IMR-90 (cell line): ENCODE measurements around the gene NFATC3. TPM values are rescaled to one million over a fixed set of nuclear protein-coding genes. Genes with fewer than 3 reads are reported as not detected.

Source experiments
- ATAC-seq: fragments of 200-7000 bp; cut with Tn5 transposase; 2 replicates; pipeline ENCODE4 v1.9.1; 2020; ENCODE audit warnings: low read depth, mild to moderate bottlenecking, moderate library complexity
- BruUV-seq: library from RNA; stranded (reverse); fragments of 400-500 nt; replicated peaks from 2 replicates; lab custom pipeline; 2021; lab: Mats Ljungman, UMichigan
- CTCF ChIA-PET: fragments of 300-600 bp; formaldehyde crosslinking; extraction: SDS; loops from one replicate; lab custom pipeline; 2021; ENCODE audit warnings: antibody characterized with exemption; lab: Yijun Ruan, JAX
- POLR2A ChIA-PET: fragments of 300-600 bp; sonication (Branson Sonifier 250); formaldehyde crosslinking; loops from one replicate; lab custom pipeline; 2022; ENCODE audit warnings: antibody characterized with exemption; ENCODE audit not compliant: unreplicated experiment; lab: Charles Lee
- DNase-seq: peaks from one replicate; pipeline ENCODE4 v3.0.0; 2013
- H2AFZ ChIP-seq: replicated peaks from 2 replicates; pipeline ENCODE3; 2013; ENCODE audit warnings: low read length, mild to moderate bottlenecking; ENCODE audit not compliant: poor library complexity
- H2AK5ac ChIP-seq: 2 replicates; pipeline ENCODE4 v1.6.1; 2013; ENCODE audit warnings: low read depth, low read length, inconsistent platforms
- H2AK9ac ChIP-seq: replicated peaks from 2 replicates; pipeline ENCODE3; 2013; ENCODE audit warnings: mild to moderate bottlenecking, low read depth, low read length, moderate library complexity; ENCODE audit not compliant: poor library complexity
- H2BK120ac ChIP-seq: 2 replicates; pipeline ENCODE4 v1.6.1; 2013; ENCODE audit warnings: low read depth, low read length, inconsistent platforms
- H2BK15ac ChIP-seq: 3 replicates; pipeline ENCODE4 v1.6.1; 2013; ENCODE audit warnings: low read depth, low read length, inconsistent platforms
- H2BK20ac ChIP-seq: 2 replicates; pipeline ENCODE4 v1.6.1; 2013; ENCODE audit warnings: low read depth, mild to moderate bottlenecking, inconsistent platforms, low read length, moderate library complexity
- H2BK5ac ChIP-seq: 2 replicates; pipeline ENCODE4 v1.6.1; 2013; ENCODE audit warnings: mild to moderate bottlenecking, low read depth, low read length, inconsistent platforms; ENCODE audit not compliant: poor library complexity, severe bottlenecking
- H3K14ac ChIP-seq: replicated peaks from 2 replicates; pipeline ENCODE4 v1.6.1; 2013; ENCODE audit warnings: low read depth, low read length, inconsistent platforms
- H3K18ac ChIP-seq: 2 replicates; pipeline ENCODE4 v1.6.1; 2013; ENCODE audit warnings: low read depth, low read length, control low read depth
- H3K23ac ChIP-seq: 2 replicates; pipeline ENCODE4 v1.6.1; 2013; ENCODE audit warnings: low read depth, low read length, inconsistent platforms
- H3K27ac ChIP-seq: 2 replicates; pipeline ENCODE4 v1.5.1; 2013; ENCODE audit warnings: mild to moderate bottlenecking, control low read depth, low read length; ENCODE audit not compliant: insufficient read depth
- H3K27me3 ChIP-seq: 2 replicates; pipeline ENCODE4 v1.6.1; 2013; ENCODE audit warnings: low read length; ENCODE audit not compliant: control insufficient read depth, insufficient read depth
- H3K36me3 ChIP-seq: 2 replicates; pipeline ENCODE4 v1.6.1; 2013; ENCODE audit warnings: low read length, mixed read lengths; ENCODE audit not compliant: control insufficient read depth, insufficient read depth
- H3K4ac ChIP-seq: 2 replicates; pipeline ENCODE4 v1.6.1; 2013; ENCODE audit warnings: low read depth, low read length, inconsistent platforms
- H3K4me1 ChIP-seq: 2 replicates; pipeline ENCODE4 v1.6.1; 2013; ENCODE audit warnings: low read length, mixed read lengths; ENCODE audit not compliant: control insufficient read depth, insufficient read depth
- H3K4me2 ChIP-seq: 2 replicates; pipeline ENCODE4 v1.6.1; 2013; ENCODE audit warnings: low read depth, mild to moderate bottlenecking, control low read depth, low read length, moderate library complexity
- H3K4me3 ChIP-seq: 2 replicates; pipeline ENCODE4 v1.5.1; 2013; ENCODE audit warnings: low read depth, mild to moderate bottlenecking, control low read depth, low read length, moderate library complexity; ENCODE audit not compliant: insufficient read depth
- H3K56ac ChIP-seq: 2 replicates; pipeline ENCODE4 v1.6.1; 2013; ENCODE audit warnings: low read length, inconsistent platforms; ENCODE audit not compliant: insufficient read depth; ENCODE audit errors: extremely low read depth
- H3K79me1 ChIP-seq, 2 experiments: 2 replicates each; pipeline ENCODE4 v1.6.1; 2013; ENCODE audit warnings: low read length in 2 of 2, inconsistent platforms in 1 of 2, low read depth in 1 of 2
- H3K9ac ChIP-seq: 2 replicates; pipeline ENCODE4 v1.6.1; 2013; ENCODE audit warnings: low read depth, low read length, control low read depth
- H3K9me1 ChIP-seq: 2 replicates; pipeline ENCODE4 v1.6.1; 2013; ENCODE audit warnings: low read length, inconsistent platforms; ENCODE audit not compliant: insufficient read depth
- H3K9me3 ChIP-seq: 2 replicates; pipeline ENCODE4 v1.6.1; 2013; ENCODE audit warnings: low read length; ENCODE audit not compliant: control insufficient read depth, insufficient read depth
- H4K20me1 ChIP-seq: 2 replicates; pipeline ENCODE4 v1.6.1; 2013; ENCODE audit warnings: low read length, inconsistent platforms; ENCODE audit not compliant: insufficient read depth
- H4K5ac ChIP-seq: 2 replicates; pipeline ENCODE4 v1.6.1; 2013; ENCODE audit warnings: mild to moderate bottlenecking, low read depth, low read length, control low read depth
- H4K8ac ChIP-seq, 2 experiments: 2 replicates each; pipeline ENCODE4 v1.6.1; 2013; ENCODE audit warnings: low read depth in 2 of 2, low read length in 2 of 2, control low read depth in 1 of 2, inconsistent platforms in 1 of 2
- H4K91ac ChIP-seq: 2 replicates; pipeline ENCODE4 v1.6.1; 2013; ENCODE audit warnings: low read depth, low read length, inconsistent platforms; ENCODE audit not compliant: insufficient read depth
- BHLHE40 ChIP-seq: fragments of 150-350 bp; IDR thresholded peaks from 2 replicates; pipeline ENCODE4 v1.6.1; 2016; ENCODE audit warnings: mild to moderate bottlenecking, low read depth, low read length
- CHD1 ChIP-seq: IDR thresholded peaks from 2 replicates; pipeline ENCODE4 v1.6.1; 2012; ENCODE audit warnings: low read depth, low read length, improper control_type of control experiment
- CTCF ChIP-seq: conservative IDR thresholded peaks from 2 replicates; pipeline ENCODE4 v1.5.1; 2012; ENCODE audit warnings: mild to moderate bottlenecking, low read depth, low read length, improper control_type of control experiment
- ELK1 ChIP-seq: fragments of 150-350 bp; IDR thresholded peaks from 2 replicates; pipeline ENCODE4 v1.6.1; 2016; ENCODE audit warnings: low read depth, mild to moderate bottlenecking, low read length, moderate library complexity, borderline replicate concordance
- FOS ChIP-seq: fragments of 150-350 bp; IDR thresholded peaks from 2 replicates; pipeline ENCODE4 v1.6.1; 2016; ENCODE audit warnings: low read depth, low read length
- MAFK ChIP-seq: IDR thresholded peaks from 2 replicates; pipeline ENCODE4 v1.6.1; 2012; ENCODE audit warnings: low read depth, low read length, improper control_type of control experiment
- MAZ ChIP-seq: IDR thresholded peaks from 2 replicates; pipeline ENCODE4 v1.6.1; 2012; ENCODE audit warnings: low read depth, mild to moderate bottlenecking, low read length, improper control_type of control experiment, moderate library complexity, borderline replicate concordance
- MXI1 ChIP-seq: IDR thresholded peaks from 2 replicates; pipeline ENCODE4 v1.6.1; 2012; ENCODE audit warnings: low read depth, mild to moderate bottlenecking, low read length, moderate library complexity, borderline replicate concordance
- NFE2L2 ChIP-seq: fragments of 150-350 bp; IDR thresholded peaks from 2 replicates; pipeline ENCODE4 v1.6.1; 2016; ENCODE audit warnings: low read depth, mild to moderate bottlenecking, low read length
- RAD21 ChIP-seq: IDR thresholded peaks from 2 replicates; pipeline ENCODE4 v1.6.1; 2012; ENCODE audit warnings: low read length, improper control_type of control experiment
- RCOR1 ChIP-seq: IDR thresholded peaks from 2 replicates; pipeline ENCODE4 v1.6.1; 2012; ENCODE audit warnings: mild to moderate bottlenecking, low read length, improper control_type of control experiment; ENCODE audit not compliant: insufficient replicate concordance
- SMC3 ChIP-seq: fragments of 150-350 bp; IDR thresholded peaks from 2 replicates; pipeline ENCODE4 v1.6.1; 2016; ENCODE audit warnings: low read depth, mild to moderate bottlenecking, antibody characterized with exemption, low read length, moderate library complexity
- USF2 ChIP-seq: fragments of 150-350 bp; IDR thresholded peaks from 2 replicates; pipeline ENCODE4 v1.6.1; 2017; ENCODE audit warnings: mild to moderate bottlenecking, antibody characterized with exemption, low read length, low read depth
- WGBS, 2 experiments: methylation state at CpG; one replicate each; pipeline versions ENCODE4 v1.1.5 to v1.1.7; 2013; ENCODE audit warnings: missing lambda C conversion rate in 2 of 2; ENCODE audit not compliant: insufficient read length in 1 of 2; ENCODE audit errors: extremely low coverage in 2 of 2; 5-methylcytosine and 5-hydroxymethylcytosine counted together
- dilution Hi-C: fragments of 300-500 bp; cut with HindIII; formaldehyde crosslinking; loops from one replicate; pipeline ENCODE4 v1.14.3; 2018; ENCODE audit warnings: low sequenced_read_pairs; ENCODE audit not compliant: unreplicated experiment
- in situ Hi-C: fragments of 300-500 bp; cut with MboI; formaldehyde crosslinking; loops from 3 replicates; pipeline ENCODE4 v1.14.3; 2019; ENCODE audit warnings: low sequenced_read_pairs, inconsistent platforms, mixed read lengths
- intact Hi-C: fragments of 100-400 bp; cut with micrococcal nuclease; formaldehyde crosslinking; loops from 2 replicates; pipeline ENCODE4 v1.10.0; 2022
- polyA plus RNA-seq, 3 experiments: library from polyadenylated mRNA; depleted of rRNA; stranded (reverse); fragments of >200 nt; gene quantifications; 2 replicates each; pipeline ENCODE4 v1.2.3, GENCODE V29; 2012; ENCODE audit warnings: low replicate concordance in 1 of 3
- total RNA-seq: library from RNA; depleted of rRNA; stranded (reverse); fragments of >200 nt; gene quantifications from 2 replicates; pipeline ENCODE4 v1.2.3, GENCODE V29; 2012

Gene NFATC3
- total and polyA plus RNA-seq, 2 of the 4 experiments (the other 2 are of a cell fraction), result 6.3 to 21.5 TPM

DNA sequence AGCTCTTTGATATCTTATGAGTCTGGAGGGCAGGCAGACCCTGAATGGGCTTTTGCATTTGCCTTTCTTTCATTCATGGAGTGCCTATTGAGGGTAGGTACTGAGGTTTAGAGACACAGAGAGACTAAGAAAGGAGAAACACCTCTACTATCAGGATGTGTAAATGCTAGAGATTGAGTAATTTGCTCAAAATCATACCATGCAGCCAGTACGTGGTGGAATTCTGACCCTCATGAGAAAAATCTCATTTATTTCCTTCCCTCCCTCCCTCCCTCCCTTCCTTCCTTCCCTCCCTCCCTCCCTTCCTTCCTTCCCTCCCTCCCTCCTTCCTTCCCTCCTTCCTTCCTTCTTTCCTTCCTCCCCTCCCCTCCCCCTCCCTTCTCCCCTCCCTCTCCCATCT, 18.4 kb upstream of the NFATC3 start (continued):
- TF ChIP-seq MAZ (no peak), SMC3 (no peak), MAFK (no peak), RAD21 (no peak), USF2 (no peak), BHLHE40 (no peak)

DNA sequence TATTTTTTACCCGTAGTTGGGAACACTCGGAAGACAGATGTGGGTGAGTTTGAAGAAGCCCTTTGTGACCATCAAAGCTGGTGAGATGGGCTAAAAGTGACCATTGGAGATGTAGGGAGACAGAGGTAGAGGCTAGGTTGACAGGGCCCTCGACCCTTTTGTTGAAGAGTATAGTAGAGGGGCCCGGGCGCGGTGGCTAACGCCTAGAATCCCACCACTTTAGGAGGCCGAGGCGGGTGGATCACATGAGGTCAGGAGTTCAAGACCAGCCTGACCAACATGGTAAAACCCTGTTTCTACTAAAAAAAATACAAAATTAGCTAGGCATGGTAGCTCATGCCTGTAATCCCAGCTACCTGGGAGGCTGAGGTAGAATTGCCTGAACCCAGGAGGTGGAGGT, 16.2 kb upstream of the NFATC3 start:
- Histone ChIP-seq H3K9me1 (peaks cover 24% of the 10 kb centered on the region), H3K27ac (no peak overlapping the region), H2BK20ac (no peak overlapping the region), H3K4me2 (no peak overlapping the region), H4K20me1 (peaks cover 22% of the 10 kb centered on the region), H3K4ac (no peak overlapping the region), H4K91ac (no peak overlapping the region), H2AK9ac (no peak overlapping the region), H3K9me3 (no peaks in the 10 kb centered on the region), H2AFZ (no peak overlapping the region), H3K14ac (no peak overlapping the region), H3K36me3 (peaks cover 28% of the 10 kb centered on the region), H3K18ac (no peak overlapping the region), H3K4me1 (peaks cover 20% of the 10 kb centered on the region), H4K8ac (no peak overlapping the region), H3K79me1 (0 out of 4 replicates have a peak, but pooled peaks cover 0 to 3% of the 10 kb centered on the region in 2 experiments), H2BK5ac (no peak overlapping the region), H2BK15ac (no peak overlapping the region), H3K27me3 (no peaks in the 10 kb centered on the region), H3K4me3 (no peak overlapping the region), H2BK120ac (no peak overlapping the region), H4K5ac (no peak overlapping the region), H3K9ac (no peak overlapping the region), H3K56ac (no peak overlapping the region), H3K23ac (no peak overlapping the region), H2AK5ac (no peak overlapping the region)
- DNase-seq, result no peak
- in situ Hi-C loops (no loop called here), intact Hi-C loops (no loop called here), dilution Hi-C loops (no loop called here)
- ATAC-seq, result no peak
- ChIA-PET CTCF (no interaction called here), POLR2A (no interaction called here)
- 100% methylated on average over 1 of the region's 9 CpGs; no CpG with 5 or more reads in 1 of the 2 experiments for WGBS, 2 experiments
- BruUV-seq, result no TSS peak
- TF ChIP-seq CHD1 (no peak), ELK1 (no peak), NFE2L2 (no peak), BHLHE40 (no peak), RCOR1 (no peak), MAZ (no peak), MAFK (no peak), RAD21 (no peak), SMC3 (no peak), CTCF (no peak), FOS (no peak), MXI1 (no peak)
